Muscle of leg (tissue), 11 donors: ENCODE measurements around the gene ATF7. TPM values are rescaled to one million over a fixed set of nuclear protein-coding genes. Genes with fewer than 3 reads are reported as not detected.

Source experiments
- DNase-seq: peaks from one replicate; pipeline ENCODE4 v3.0.0; 2013
- H3K27ac ChIP-seq: one replicate; pipeline ENCODE4 v1.5.1; 2013; ENCODE audit warnings: mild to moderate bottlenecking, low read length, control low read depth
- H3K27me3 ChIP-seq: one replicate; pipeline ENCODE4 v1.6.1; 2013; ENCODE audit warnings: low read length; ENCODE audit not compliant: control insufficient read depth, insufficient read depth
- H3K36me3 ChIP-seq: one replicate; pipeline ENCODE4 v1.6.1; 2013; ENCODE audit warnings: low read length; ENCODE audit not compliant: control insufficient read depth, insufficient read depth
- H3K4me1 ChIP-seq: one replicate; pipeline ENCODE4 v1.6.1; 2013; ENCODE audit warnings: low read length; ENCODE audit not compliant: control insufficient read depth, insufficient read depth
- H3K4me3 ChIP-seq: one replicate; pipeline ENCODE4 v1.5.1; 2013; ENCODE audit warnings: low read length, control low read depth
- H3K9me3 ChIP-seq: replicated peaks from 2 replicates; pipeline ENCODE4 v1.6.1; 2013; ENCODE audit warnings: low read depth, low read length; ENCODE audit not compliant: control insufficient read depth
- WGBS: methylation state at CpG from one replicate; pipeline ENCODE4 v1.1.5; 2013; ENCODE audit warnings: missing lambda C conversion rate; ENCODE audit not compliant: insufficient coverage; 5-methylcytosine and 5-hydroxymethylcytosine counted together
- polyA plus RNA-seq, 8 donors: library from polyadenylated mRNA; unstranded; fragments of 120-200 nt; gene quantifications; one replicate each; pipeline versions ENCODE4 v1.2.1 to v1.2.3, GENCODE V29; 2013; ENCODE audit warnings: inconsistent platforms in 1 of 8, low replicate concordance in 1 of 8; ENCODE audit not compliant: insufficient read length in 8 of 8, insufficient read depth in 1 of 8
- total RNA-seq: library from RNA; stranded (reverse); fragments of 120-200 nt; gene quantifications from one replicate; pipeline ENCODE4 v1.2.4, GENCODE V29; 2013

Gene ATF7
- total and polyA plus RNA-seq, 9 donors: 18.8 to 53.5 (median 46.3) TPM

DNA sequence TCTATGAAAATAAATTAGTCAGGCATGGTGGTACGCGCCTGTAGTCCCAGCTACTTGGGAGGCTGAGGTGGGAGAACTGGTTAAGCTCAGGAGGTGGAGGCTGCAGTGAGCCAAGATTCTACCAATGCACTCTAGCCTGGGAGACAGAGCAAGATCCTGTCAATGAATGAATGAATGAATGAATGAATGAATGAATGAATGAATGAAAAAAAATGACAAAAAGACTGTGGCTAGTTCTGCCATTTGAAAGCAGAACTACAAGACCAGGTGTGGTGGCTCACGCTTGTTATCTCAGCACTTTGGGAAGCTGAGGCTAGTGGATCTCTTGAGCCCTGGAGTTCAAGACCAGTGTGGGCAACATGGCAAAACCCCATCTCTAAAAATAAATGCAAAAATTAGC lies 86.7 kb downstream of the ATF7 start:
- Histone ChIP-seq H3K9me3 (no peaks in the 10 kb centered on the region), H3K27me3 (no peaks in the 10 kb centered on the region), H3K27ac (no peak overlapping the region), H3K36me3 (peaks cover 62% of the 10 kb centered on the region), H3K4me1 (no peaks in the 10 kb centered on the region), H3K4me3 (no peak overlapping the region)
- 87% methylated on average over 3 of the region's 3 CpGs for WGBS
- no peak for DNase-seq

DNA sequence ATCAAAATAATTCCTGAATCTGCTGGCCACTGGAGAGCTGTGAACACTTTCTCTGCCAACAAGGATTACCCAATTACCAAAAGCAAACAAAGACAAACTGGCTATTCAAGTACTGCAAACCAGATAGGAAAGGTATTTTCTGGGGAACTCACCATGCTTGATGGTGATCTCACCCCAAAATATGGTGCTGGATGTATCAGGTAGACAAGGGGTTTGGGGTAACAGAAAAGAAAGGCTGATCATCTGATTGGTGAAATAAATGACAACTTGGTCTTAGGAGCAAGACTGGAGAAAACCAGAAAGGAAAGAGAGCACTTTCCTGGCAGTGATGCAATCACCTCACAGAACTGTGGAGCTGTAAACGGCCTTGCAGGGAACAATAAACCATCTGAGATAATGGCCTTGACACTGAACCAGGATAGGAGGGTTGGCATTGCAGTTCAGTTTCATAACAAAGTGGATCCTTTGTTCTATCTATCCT lies 87.9 kb downstream of the ATF7 start:
- H3K27ac ChIP-seq: no peak overlapping the region
- DNase-seq: no peak
- H3K36me3 ChIP-seq: peaks cover 67% of the 10 kb centered on the region
- H3K9me3 ChIP-seq: no peaks in the 10 kb centered on the region
- H3K4me3 ChIP-seq: no peak overlapping the region
- no peaks in the 10 kb centered on the region for H3K4me1 ChIP-seq
- no peaks in the 10 kb centered on the region for H3K27me3 ChIP-seq
- WGBS: no CpG with 5 or more reads among the region's 1 CpG

DNA sequence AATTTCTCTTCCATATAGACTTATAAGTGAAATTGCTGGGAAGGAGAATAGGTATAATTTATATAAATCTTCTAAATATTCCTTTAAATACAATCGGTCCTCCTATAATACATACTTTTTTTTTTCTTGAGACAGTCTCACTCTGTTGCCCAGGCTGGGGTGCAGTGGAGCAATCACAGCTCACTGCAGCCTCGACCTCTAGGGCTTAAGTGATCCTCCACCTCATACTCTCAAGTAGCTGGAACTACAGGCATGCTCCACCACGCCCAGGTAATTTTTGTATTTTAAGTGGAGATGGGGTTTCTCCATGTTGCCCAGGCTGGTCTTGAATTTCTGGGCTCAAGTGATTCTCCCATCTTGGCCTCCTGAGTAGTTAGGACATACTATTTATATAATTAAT lies 89.2 kb downstream of the ATF7 start:
- WGBS: no CpG with 5 or more reads among the region's 3 CpGs

DNA sequence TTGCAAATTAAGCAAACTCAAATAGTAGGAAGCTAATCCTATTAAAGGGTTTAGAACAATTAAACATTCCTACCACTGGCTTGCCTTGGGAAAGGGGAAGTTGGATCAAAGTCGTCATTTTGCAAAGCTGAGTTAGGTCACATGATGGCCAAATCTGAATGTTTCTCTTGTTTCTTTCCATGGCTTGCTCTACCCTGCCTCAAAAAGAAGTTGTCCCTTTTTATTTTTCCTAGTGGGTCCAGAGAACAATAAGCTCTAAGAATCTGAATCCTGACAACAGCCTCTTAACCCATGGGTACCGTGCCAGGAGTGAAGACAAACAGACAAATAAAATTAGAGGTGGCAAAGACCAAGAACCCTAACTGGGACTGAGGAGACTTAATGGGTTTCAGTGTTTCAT lies 92.7 kb downstream of the ATF7 start:
- WGBS: no CpG with 5 or more reads among the region's 2 CpGs
- no peak overlapping the region for H3K27ac ChIP-seq
- no peaks in the 10 kb centered on the region for H3K9me3 ChIP-seq
- no peaks in the 10 kb centered on the region for H3K4me1 ChIP-seq
- DNase-seq: peak; percentile 25
- peaks cover 61% of the 10 kb centered on the region for H3K36me3 ChIP-seq
- no peak overlapping the region for H3K4me3 ChIP-seq
- H3K27me3 ChIP-seq: no peaks in the 10 kb centered on the region

More for the DNA sequence above, 89.2 kb downstream of the ATF7 start:
- DNase-seq: no peak
- Histone ChIP-seq H3K27me3 (no peaks in the 10 kb centered on the region), H3K9me3 (no peaks in the 10 kb centered on the region), H3K4me3 (no peak overlapping the region), H3K27ac (no peak overlapping the region), H3K4me1 (no peaks in the 10 kb centered on the region), H3K36me3 (peaks cover 69% of the 10 kb centered on the region)

DNA sequence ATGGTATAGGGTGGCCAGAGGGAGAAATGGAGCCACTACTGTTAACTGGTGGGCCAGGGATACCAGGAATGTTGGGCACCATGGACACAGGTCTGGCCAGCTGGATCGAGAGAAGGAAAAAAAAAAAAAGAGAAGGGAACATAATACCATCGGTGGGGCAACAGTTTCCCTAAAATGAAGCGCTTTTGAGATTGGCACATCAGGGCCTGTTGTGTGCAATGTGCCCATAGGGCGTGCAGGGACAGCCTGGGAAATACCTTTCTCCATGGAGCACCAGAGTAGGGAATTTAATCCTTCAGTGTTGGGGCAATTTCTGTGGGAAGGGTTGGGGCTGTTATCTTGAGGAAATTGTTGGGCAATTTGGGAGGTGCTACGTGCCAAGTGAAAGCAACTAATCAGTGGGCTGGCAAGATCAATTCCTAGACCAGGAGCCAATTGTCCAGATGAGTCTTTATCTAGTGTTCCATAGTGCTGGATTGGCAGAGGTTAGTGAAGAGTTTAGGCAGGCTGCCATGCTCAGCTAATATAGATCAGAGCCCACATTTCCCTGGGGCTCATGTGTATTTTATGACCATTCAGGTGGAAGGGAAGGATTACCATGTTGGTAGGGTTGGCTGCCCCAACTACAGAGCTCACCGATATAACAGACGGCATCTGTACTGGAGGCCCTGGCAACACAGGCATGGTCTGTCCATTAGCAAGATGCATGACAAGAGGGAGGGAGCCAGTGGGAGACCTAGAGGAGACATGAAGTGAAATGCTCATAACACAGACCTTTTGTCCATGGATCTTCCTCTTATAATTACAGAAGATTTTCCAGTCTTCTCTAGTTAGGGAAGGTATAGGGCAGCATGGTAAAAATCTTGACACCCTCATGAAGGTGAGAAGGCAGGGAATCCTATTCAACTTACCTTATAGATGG lies 93.4 kb downstream of the ATF7 start:
- no peaks in the 10 kb centered on the region for H3K27me3 ChIP-seq
- H3K36me3 ChIP-seq: peaks cover 56% of the 10 kb centered on the region
- 94% methylated on average over 5 of the region's 7 CpGs for WGBS
- H3K9me3 ChIP-seq: no peaks in the 10 kb centered on the region
- no peak overlapping the region for H3K27ac ChIP-seq
- H3K4me3 ChIP-seq: no peak overlapping the region
- DNase-seq: no peak
- no peaks in the 10 kb centered on the region for H3K4me1 ChIP-seq

DNA sequence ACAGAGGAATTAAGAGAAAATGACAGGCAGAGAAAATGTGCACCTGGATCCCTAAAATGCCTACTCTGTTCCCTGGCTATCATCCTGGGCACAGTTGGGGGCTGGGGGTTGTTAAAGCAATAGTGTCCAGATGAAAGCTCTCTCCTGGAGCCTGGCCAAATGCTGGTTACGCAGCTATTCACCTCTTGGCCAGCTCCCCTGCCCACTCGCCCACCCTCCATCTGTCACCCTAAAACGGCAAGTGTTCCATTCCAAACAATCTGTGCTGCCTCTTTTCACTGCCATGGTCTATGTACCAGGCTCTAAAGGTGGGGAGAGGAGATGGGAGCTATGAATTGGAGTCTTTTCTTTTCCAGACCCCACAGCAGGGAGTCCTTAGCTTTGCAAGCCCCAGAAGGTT lies 94.2 kb downstream of the ATF7 start:
- DNase-seq: no peak
- no peaks in the 10 kb centered on the region for H3K27me3 ChIP-seq
- no peaks in the 10 kb centered on the region for H3K4me1 ChIP-seq
- no peak overlapping the region for H3K4me3 ChIP-seq
- WGBS: 75% methylated on average over 3 of the region's 3 CpGs
- H3K36me3 ChIP-seq: peaks cover 55% of the 10 kb centered on the region
- H3K9me3 ChIP-seq: no peaks in the 10 kb centered on the region
- H3K27ac ChIP-seq: no peak overlapping the region

DNA sequence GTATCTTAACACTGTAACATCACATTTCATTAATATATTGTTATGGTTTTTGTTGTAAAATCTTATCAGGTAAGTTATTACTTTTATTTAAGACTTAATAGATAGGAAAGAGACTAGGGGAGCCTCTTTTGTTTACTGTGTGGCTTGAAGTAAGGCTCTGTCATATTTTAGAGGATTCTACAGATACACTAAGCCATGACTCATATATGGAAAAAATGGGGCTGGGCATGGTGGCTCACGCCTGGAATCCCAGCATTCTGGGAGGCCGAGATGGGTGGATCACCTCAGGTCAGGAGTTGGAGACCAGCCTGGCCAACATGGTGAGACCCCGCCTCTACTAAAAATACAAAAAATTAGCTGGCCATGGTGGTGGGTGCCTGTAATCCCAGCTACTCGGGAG lies 95.3 kb downstream of the ATF7 start:
- peaks cover 54% of the 10 kb centered on the region for H3K36me3 ChIP-seq
- WGBS: 100% methylated on average over 1 of the region's 4 CpGs
- H3K4me1 ChIP-seq: no peaks in the 10 kb centered on the region

DNA sequence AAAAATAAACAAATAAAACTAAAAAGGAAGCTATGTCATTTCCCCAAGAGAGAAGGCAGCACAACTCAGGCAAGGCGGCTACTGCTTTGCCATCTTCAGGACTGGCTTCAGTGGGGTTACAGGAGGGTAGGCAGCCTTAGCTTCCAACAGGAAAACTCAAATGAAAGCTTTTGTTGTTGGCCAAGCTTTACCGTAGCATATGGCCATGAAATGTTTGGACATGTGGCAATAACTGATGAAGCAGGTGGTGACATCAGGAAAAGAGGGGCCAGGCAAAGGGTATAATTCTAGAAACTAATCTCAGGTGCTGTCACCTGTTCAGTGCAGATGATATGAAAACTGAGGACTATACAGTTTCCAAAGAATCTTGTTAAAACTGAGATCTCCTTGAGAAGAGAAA lies 96.1 kb downstream of the ATF7 start:
- WGBS: 94% methylated on average over 2 of the region's 2 CpGs
- no peaks in the 10 kb centered on the region for H3K4me1 ChIP-seq
- peaks cover 55% of the 10 kb centered on the region for H3K36me3 ChIP-seq
- H3K9me3 ChIP-seq: no peaks in the 10 kb centered on the region
- no peaks in the 10 kb centered on the region for H3K27me3 ChIP-seq
- no peak overlapping the region for H3K4me3 ChIP-seq
- H3K27ac ChIP-seq: no peak overlapping the region
- DNase-seq: no peak

More for the DNA sequence above, 95.3 kb downstream of the ATF7 start:
- H3K4me3 ChIP-seq: no peak overlapping the region
- H3K27ac ChIP-seq: no peak overlapping the region
- no peaks in the 10 kb centered on the region for H3K9me3 ChIP-seq
- no peak for DNase-seq
- H3K27me3 ChIP-seq: no peaks in the 10 kb centered on the region

DNA sequence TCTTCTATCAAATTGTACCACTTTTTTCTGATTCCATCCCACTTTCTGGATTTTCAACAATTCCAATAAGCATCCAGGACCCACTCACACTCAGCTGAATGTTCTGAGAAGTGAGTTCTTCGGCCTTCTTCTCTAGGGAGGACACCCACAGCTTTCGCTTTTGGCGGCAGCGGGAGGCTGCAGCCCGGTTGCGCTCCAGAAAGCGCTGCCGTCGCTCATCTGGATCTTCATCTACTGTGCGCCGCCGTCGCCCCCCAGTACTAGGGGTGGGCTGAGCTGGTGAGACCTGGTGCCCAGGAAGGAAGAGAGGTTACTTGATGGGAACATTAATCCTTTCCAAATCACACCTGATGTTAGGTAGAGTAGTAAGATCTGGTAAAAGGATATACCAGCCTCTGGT lies 101.7 kb downstream of the ATF7 start:
- H3K9me3 ChIP-seq: no peaks in the 10 kb centered on the region
- WGBS: 94% methylated on average over 7 of the region's 13 CpGs
- peaks cover 52% of the 10 kb centered on the region for H3K36me3 ChIP-seq

DNA sequence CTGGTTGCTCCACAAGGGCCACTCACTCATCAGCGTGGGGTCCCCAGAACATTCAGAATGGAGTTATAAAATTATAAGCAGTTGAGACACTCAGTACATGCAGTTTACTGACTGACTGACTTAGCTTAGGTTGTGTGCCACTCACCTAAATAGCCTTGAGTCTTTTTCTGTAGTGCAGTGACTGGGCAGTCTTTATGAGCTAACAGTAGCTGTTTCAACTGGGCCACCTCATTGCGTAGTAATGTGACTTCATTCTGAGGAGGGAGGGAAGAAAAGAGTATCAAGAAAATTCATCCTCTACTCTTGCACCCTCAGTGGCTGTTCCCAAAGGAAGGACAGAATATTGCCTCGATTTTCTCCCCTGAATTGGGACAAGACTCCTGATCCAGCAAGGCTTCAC lies 103.1 kb downstream of the ATF7 start:
- Histone ChIP-seq H3K36me3 (peaks cover 57% of the 10 kb centered on the region), H3K4me3 (no peak overlapping the region)

More for the DNA sequence above, 101.7 kb downstream of the ATF7 start:
- no peaks in the 10 kb centered on the region for H3K4me1 ChIP-seq
- H3K27me3 ChIP-seq: no peaks in the 10 kb centered on the region
- no peak overlapping the region for H3K27ac ChIP-seq
- no peak overlapping the region for H3K4me3 ChIP-seq
- DNase-seq: no peak

More for the DNA sequence above, 103.1 kb downstream of the ATF7 start:
- H3K27me3 ChIP-seq: no peaks in the 10 kb centered on the region
- no peaks in the 10 kb centered on the region for H3K4me1 ChIP-seq
- H3K9me3 ChIP-seq: no peaks in the 10 kb centered on the region
- H3K27ac ChIP-seq: no peak overlapping the region
- WGBS: no CpG with 5 or more reads among the region's 3 CpGs
- no peak for DNase-seq
